Brain pericyte (primary cell): ENCODE results near the gene GPR132.
"Not testable (repeated sequence)": the region's sequence is repeated elsewhere in the genome, so short reads cannot be mapped to it uniquely, and the experiment has no call there.

ENCODE experiments used
- DNase-seq: peaks from one replicate; pipeline ENCODE4 v3.0.0-alpha.2; 2012; ENCODE audit warnings: low read depth, low spot score

GPR132 gene

DNA sequence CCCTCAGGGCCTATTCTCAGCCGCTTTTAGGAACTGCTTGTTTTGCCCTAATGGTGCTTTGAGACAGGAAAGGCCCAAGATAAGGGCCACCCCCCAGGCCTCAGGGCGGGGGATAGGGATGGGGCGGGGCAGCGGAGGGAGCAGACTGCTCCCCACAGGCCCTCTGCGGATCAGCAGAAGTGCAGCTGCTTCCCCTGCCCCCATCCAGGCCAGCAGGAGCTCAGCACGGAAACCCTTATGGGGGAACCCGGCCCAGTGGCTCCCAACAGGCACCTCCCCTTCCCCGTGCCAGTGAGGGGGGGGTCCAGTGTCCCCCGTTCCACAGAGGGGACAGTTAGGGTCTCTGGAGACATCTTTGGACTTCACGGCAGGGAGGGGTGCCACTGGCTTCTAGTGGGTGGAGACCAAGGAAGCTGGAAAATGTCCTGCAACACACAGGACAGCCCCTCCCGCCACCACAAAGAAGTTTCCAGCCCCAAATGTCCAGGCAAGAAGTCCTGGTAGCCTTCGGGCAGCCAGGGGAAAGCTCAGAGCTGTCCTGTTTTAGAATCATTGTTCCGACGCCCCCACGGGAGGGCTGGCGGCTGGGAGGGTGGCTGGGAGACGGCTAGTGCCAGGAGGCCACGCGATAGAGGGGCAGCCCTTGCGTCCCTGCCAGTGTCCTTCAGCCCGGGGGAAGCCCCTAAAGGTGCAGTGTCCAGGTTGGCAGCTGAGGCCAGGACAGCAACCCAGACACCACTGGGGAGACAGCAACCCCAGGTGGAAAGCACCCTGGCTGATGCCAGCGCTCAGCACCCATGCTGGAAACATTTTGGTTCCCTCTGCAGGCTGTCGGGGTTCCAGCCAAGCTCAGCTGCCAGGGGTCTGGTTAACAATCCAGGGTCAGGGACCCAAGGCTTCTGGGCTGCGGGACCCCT, 10.4 kb upstream of the GPR132 start:
- no peak for DNase-seq

DNA sequence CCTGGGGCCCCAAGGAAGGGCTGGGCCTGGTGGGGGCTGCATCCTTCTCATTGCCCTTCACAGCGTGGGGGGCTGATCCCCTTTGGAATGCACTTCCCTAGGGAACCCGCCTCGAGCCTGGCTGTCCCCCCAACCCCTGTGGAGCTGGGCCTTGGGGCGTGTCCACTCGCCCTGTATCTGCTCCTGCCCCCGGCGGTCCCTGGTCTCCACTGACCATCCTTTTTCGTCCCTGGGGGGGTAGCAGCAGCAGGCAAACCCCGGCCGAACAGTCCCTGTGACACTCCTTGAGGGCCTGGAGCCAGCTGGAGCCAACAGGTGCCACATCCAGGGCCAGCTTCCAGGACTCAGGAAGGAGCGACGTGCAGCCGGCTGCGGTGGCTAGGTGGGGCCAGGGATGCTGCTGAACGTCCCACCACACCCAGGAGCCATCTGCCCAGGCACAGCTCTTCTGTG, 9.4 kb upstream of the GPR132 start:
- DNase-seq, result no peak

DNA sequence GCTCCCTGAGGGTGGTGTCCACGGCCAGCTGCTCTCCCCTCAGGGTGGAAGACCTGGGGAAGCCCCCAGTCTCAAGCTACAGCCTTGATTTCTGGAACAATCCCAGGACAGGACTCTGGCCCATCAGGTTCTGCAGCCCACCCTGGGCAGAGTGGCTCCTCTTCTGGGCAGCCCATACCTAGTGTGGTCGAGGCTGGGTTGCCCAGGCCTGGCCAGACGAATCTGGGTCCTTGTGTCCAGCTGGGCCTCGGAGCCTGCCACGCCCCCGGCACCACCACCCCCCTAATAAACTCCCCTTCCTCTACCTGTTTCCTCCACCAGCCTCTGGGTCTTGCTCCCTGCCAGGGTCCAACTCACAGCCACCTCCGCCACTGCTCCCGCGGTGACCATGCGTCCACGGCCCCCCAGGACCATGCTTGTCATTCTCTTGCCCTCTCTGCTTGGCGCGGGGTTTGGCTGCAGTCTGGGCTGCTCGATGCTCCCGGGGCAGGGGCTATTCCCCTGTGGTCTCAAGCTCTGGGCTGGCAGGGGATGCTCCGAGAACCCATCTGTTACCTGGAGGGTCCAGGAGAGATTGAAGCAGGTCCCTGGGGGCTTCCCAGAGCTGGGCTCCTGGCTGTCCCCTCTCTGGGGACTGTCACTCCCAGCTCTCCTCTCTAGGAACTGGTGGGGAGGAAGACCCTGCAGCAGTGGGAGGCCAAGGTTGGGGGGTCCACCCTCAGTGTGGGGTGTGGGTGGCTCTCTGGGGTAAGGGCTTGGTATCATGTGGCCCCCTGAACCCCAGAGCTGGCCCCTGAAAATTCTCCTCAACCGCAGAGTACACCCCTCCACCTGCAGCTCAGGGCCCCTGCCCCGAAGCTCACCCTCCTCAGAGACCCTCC, 8.7 kb upstream of the GPR132 start:
- no peak for DNase-seq

DNA sequence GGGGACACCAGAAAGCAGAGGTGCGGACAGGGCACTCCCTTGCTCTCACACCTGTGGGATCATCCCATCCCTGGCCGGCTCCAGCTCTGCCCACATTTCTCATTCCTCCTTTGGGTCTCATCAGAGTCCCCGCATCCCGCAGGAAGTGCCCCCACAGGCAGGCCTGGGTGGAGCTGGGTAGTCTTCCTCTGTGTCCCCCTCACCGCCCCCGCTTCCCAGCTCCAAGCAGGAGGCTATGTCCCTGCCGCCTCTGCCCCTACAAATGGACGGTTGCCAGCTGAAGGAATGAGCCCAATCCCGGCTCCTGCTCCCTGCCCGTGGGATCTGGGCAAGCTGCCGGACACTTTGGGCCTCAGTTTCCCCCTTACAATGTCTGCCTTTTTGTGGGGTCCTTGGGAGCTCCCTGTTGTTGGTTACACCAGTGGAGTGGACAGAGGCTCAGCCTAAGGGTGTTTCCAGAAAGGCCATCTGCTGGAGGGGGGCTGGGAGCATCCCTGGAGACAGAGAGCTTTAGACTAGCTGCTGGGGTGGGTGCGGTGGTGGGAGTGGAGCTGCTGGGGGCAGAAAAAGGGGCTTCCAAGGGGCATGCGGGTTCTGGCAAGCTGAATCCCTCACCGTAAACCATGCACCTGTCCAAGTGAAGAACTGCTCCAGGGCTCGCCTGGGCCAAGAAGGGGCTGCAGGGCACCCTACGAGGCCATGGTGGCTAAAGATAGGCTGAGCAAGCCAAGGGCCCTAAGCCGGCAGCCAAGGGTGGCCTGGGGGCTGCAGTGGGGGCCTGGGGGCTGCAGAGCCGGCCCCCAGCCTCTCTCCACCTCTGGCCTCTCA, 7.9 kb upstream of the GPR132 start:
- no peak for DNase-seq

DNA sequence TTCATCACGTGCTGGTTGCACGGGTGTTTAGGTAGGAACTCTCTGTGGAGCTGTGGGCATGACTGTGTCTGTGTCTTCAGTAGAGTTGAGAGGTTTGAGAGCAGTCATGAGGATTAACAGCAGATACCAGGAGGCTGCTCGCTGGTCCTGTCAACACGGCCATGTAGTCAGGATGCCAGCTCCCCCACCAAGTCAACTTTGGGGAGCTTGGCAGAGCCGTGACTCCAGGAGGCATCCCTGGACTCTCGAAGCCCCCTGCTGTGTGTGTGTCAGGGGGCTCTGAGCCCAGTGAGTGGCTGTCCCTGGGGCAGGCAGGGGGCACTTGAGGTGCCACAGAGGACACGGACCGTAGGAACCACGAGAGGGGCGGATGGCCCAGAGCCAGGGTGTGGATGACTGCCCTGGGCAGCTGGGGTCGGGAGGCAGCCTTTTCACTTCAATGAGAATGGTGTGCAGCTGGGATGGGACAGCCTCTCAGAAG, 7.2 kb upstream of the GPR132 start:
- no peak for DNase-seq

DNA sequence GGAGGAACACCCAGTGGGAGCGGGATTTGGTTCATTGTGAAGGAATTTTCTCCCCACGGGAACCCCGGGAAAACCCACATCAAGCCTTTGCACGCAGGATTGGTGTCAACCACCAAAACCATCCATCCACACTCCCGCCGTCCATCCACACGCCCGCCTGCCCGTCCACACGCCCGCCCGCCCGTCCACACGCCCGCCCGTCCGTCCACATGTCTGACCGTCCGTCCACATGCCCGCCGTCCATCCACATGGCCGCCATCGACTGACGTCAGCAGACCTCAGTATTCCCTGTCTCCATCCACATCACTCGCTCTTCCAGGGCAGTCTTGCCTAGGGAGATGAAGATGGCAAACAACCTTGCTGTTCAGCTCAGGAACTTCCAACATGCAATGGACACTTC, 6.7 kb upstream of the GPR132 start:
- no peak for DNase-seq

DNA sequence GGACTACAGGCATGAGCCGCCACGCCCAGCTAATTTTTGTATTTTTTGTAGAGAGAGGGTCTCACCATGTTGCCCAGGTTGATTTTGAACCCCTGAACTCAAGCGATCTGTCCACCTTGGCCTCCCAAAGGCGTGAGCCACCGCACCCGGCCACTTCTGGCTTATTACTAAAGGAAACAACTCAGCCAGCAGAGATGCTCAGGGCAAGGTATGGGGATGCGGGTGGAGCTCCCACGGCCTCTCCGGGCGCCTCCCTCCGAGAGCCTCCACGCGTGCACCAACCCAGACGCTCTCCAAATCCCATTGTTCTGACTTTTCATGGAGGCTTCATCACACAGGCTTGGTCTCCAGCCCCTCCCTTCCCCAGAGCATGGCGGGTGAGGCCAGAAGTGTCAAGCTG, 6.1 kb upstream of the GPR132 start:
- DNase-seq, result no peak

DNA sequence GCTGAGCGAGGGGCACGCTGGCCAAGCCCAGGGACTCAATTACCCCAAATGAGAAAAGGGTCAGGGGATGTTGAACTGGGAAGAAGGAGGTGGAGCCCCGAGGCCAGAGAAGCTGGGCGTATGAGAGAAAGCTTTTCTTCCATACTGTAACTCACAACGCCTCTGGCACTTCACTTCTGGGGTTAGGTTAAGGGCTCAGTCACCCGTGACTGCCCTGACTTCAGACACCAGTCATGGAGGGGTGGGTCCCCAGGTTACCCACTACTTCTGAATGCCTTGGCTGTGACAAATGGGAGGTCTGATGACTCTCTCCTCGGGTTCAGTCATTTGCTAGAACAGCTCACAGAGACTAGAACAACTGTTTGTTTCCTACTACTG, 5.5 kb upstream of the GPR132 start:
- no peak for DNase-seq

DNA sequence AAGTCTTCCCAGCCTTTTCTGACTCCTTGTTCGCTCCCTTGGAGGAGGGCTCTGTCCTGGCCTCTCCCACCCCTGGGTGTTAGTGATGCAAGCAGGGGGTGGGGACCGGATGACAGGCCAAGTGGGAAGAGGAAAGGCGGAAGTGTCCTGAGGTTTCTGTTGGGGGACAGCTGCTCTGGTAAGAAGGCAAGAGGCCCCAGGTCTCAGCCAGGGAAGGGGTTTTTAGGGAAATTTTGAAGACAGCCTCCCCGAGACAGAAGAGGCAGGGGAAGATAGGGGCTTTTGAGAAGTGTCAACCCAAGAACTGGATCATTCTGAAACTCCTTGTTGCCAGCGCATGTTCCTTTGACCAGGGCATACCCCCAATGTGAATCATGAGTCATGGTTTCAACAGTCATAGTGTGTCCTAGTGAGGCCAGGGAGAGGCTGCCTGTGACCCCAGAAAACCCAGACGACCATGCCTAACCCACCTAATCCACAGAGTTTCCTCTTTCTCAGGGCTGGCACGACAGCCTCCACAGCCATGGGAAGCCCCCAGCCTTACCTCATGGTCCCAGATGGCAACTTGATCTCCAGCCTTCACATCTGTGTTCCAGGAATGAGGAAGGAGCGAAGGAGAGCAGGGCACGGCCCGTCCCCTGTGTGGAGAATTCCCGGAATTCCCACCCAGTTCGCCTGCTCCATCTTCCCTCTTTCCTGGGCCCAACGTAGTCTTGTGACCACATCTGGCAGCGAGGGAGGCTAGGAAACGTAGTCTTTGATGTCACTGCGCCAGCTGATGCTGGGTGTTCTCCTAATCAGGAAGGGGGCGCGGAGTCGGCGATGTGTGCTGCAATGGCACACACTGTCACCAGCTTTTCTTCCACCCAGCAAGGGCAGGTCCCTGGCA, 4.9 kb upstream of the GPR132 start:
- DNase-seq, result no peak

DNA sequence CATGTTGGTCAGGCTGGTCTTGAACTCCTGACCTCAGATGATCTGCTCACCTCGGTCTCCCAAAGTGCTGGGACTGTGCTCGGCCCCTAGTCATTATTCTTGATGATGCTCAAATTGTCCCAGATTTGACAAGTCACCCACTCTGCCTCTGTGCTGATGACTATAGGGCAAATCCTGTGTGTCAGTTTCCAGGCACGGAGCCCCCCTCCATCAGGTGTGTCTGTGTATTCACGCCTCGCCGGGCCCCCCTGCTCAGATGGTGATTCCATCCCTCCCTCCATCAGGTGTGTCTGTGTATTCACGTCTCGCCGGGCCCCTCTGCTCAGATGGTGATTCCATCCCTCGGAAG, 4.3 kb upstream of the GPR132 start:
- no peak for DNase-seq

DNA sequence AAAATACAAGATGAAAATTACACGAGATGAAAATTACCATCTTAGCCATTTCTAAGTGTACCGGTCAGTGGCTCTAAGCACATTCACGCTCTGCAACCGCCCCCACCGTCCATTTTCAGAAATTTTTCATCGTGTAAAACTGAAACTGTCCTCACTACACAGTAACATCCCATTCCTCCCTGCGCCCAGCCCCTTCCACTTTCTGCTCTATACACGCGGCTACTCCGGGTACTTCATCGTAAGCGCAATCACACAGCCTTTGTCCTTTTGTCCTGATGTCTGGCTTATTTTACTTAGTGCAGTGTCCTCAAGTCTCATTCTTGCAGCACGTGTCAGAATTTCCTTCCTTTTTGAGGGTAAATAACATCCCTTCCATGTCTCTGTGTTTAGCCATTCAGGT, 3.6 kb upstream of the GPR132 start:
- DNase-seq, result no peak

DNA sequence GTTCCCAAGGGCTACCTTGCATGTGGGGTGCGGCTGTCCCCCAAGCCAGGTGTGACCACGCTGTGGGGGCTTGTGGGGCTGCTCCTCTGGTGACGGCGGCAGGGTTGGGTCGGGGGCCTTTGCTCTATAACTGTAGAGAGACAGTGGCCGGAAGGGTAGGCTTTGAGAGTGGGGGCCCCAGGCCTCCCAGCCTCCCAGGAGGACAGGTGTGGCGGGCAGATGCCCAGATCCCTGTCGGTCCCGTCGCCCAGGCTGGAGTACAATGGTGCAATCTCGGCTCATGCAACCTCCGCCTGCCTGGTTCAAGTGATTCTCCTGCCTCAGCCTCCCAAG, 2.7 kb upstream of the GPR132 start:
- no peak for DNase-seq

DNA sequence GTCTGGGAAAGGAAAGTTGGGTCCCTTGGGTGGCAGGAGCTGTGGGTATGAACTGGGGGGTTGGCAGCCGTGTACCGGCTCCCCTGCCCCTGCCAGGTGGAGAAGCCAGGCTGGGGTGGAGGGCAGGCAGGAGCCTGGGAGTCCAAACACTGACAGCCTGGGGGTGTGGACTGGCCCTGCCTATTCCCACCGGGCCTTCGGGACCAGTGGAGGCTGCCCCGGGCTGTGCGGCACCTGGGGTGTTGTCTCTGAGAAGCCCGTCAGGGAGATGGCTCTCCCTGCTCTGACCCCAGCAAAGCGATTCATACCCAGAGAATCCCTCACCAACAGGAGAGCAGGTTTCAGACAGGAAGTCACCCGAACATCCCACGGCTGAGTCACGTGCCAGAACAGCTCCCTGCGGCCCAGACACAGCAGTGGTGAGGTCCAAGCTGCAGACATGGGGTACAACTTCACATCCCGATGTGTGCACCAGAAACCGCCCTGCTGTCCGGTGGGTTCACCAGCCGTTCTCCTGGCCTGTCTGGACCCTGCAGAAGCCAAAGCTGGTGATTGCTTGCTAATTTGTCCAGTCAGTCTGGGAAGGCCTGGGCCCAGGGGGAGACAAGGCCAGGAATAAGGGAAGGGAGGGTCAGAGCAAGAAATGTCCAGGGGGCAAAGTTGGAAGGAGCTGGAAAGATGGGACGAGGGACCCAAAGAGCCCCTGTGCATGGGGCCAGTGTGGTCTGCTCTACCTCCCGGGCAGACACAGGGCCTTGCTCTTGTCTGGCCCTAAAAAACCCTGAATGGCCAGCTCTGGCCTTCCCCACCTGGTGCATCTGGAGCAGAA, 2.1 kb upstream of the GPR132 start:
- no peak for DNase-seq

DNA sequence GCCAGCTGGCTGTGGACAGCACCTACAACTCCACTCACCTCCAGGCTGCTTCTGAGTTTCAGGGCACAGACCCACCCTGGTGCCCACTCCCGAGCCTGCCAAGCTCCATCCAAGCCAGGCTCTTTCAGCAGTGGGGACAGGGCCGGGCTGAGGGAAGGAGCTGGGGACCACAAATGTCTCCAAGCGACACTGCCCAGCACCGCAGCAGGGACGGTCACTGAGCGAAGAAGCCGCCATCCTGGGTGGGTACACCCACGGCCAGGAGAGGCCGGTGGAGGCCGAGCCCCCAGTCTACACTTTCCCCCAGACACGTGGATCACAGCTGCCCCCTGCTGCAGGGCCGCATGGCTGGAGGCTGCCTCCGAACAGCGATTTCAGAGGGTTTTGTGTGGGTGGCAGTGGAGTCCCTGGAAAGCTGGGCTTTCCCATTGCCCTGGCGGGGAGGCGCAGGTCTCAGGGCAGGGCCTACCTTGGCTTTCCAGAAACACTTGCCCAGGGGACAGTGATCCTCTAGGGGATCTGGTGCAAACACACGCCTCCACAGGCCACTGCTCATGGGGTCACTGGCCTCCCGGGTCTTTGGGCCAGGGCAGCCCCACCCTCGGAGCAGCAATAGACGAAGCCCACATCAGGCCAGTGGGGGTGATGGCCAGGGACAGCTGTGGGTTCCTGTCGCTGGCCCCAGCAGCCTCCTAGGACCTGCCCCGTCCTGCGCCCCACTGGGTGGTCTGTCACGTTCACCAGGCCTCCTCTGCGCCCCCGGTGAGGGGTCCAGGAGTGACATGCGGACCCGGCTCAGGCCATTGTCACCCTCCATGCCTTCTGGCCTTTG, 1.2 kb upstream of the GPR132 start:
- DNase-seq, result no peak

DNA sequence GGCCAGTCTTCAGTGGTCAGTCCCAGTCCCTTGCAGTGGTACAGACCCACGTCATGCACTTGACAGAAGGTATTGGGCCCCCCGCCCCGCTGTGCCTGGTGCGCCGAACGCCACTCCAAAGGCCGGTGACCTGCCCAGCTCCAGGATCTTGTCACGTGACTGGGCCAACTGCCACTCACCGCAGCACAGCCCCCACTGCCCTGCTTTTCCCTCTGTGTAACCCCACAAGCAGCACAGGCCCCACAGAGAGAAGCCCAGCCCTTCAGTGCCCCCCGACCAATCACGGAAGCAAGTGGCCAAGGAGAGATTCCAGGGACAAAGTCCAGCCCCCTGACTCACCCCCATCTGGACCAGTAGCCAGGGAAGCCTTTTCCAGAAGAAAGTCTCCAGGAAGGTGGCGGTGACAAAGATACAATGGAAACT, 498 bp downstream of the GPR132 start:
- DNase-seq, result no peak

DNA sequence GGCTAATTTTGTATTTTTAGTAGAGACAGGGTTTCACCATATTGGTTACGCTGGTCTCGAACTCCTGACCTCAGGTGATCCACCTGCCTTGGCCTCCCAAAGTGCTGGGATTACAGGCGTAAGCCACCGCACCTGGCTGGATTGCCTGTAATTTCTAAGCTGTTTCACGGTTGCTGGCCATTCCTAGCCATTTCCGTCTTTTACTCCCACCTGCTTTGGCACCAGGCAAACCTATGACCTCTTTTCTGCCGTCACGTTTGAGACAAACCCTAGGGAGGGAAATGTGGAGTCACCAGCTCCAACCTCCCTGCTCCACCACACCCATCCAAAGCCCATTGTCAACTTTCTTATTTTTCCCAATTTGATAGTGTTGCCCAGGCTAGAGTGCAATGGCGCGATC, 1.2 kb downstream of the GPR132 start:
- no peak for DNase-seq

DNA sequence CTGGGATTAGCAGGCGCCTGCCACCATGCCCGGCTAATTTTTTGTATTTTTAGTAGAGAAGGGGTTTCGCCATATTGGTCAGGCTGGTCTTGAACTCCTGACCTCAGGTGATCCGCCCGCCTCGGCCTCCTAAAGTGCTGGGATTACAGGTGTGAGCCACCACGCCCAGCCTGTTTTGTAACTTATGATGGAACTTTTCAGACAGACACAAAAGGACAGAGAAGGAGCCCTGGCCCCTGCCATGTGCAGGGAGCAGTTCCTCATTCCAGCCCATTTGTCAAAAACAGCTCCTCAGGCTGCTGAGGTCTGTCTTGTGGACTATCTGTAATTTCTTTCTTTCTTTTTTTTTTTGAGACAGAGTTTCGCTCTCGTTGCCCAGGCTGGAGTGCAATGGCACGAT, 1.7 kb downstream of the GPR132 start:
- DNase-seq, result not testable (repeated sequence)

DNA sequence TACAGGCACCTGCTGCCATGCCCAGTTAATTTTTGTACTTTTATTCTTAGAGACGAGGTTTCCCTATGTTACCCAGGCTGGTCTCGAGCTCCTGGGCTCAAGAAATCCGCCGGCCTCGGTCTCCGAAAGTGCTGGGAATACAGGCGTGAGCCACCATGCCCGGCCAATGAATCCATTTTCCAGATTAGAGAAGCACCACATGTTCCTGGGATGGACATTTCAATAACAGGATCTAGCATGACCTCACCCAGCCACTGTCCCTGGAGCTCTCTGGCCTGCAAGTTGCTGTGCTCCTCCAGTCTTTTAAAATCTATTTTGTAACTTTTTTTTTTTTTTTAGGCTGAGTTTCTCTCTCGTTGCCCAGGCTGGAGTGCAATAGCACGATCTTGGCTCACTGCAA, 2.2 kb downstream of the GPR132 start:
- DNase-seq, result no peak

DNA sequence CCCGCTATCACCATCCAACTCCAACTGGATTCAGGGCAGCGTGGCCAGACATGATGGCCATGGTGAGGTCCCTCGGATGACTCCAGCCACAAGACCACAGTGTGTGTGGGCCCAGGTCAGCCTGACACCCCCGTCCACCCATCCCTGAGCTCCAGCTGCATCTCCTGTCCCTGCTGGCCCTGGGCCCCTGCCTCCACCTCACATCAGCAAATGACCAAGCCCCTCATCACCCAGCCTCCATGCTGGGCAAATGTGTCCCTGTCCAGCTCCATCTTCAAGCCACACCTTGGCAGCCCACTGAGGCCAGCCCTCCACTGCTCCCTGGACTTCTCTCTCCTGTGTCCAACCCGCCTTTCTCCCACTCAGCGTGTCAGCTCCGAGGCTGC, 3.2 kb downstream of the GPR132 start:
- DNase-seq, result no peak
